ENCODE data around the gene SLC5A5.

SLC5A5 gene

DNA sequence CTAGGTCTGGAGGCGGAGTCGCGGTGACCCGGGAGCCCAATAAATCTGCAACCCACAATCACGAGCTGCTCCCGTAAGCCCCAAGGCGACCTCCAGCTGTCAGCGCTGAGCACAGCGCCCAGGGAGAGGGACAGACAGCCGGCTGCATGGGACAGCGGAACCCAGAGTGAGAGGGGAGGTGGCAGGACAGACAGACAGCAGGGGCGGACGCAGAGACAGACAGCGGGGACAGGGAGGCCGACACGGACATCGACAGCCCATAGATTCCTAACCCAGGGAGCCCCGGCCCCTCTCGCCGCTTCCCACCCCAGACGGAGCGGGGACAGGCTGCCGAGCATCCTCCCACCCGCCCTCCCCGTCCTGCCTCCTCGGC lies at the start of gene SLC5A5:
TSS of gene SLC5A5 (plus strand) at position 68 of the 373 bp plus-strand sequence. CDS start 375 bp downstream, outside the sequence.
- no peak for DNase-seq (ENCODE audit: low read depth in 2 of 2)

DNA sequence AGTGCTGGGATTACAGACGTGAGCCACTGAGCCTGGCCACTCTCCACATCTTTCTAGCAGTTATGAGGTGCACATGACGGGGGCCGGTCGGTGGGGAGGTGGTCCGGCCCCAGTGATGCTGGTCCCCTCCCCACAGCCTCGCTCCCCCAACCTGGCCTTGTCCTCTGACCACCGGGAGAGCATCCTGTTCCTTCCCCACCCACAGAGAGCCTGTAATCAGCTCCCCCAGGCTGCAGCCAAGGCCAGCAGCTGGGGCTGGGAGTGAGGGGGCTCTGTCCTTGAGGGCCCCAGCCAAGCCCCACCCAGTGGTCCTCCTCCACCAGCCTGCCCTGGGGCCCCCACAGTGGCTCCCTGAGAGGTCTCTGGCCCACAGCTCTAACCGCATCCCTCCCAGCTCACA lies 47.4 kb upstream of the SLC5A5 start:
- no peak for DNase-seq (ENCODE audit: low read depth in 2 of 2)

DNA sequence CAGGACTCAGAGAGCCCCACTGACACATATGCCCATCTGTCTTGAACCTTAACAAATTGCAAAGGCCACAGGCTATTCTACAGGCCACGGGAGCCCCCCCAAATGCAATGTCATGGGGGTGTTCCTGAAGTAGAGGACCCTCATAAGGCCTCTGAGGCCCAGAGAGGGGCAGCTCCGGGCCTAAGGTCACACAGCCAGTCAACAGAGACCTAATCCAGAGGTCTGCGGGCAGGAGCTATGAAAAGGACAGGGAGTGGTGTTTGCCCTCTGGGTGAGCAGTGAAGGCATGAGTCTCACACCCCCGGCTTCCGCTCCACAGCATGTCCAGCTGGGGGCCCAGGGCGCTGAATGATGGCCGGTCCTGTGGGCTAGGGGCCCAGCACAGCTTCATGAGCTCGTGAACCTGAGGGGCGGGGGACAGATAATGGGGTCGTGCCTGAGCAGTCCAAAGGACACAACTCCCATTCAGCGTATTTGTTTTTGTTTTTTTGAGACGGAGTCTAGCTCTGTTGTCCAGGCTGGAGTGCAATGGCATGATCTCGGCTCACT lies 45.2 kb upstream of the SLC5A5 start:
- no peak for DNase-seq (ENCODE audit: low read depth in 2 of 2)

DNA sequence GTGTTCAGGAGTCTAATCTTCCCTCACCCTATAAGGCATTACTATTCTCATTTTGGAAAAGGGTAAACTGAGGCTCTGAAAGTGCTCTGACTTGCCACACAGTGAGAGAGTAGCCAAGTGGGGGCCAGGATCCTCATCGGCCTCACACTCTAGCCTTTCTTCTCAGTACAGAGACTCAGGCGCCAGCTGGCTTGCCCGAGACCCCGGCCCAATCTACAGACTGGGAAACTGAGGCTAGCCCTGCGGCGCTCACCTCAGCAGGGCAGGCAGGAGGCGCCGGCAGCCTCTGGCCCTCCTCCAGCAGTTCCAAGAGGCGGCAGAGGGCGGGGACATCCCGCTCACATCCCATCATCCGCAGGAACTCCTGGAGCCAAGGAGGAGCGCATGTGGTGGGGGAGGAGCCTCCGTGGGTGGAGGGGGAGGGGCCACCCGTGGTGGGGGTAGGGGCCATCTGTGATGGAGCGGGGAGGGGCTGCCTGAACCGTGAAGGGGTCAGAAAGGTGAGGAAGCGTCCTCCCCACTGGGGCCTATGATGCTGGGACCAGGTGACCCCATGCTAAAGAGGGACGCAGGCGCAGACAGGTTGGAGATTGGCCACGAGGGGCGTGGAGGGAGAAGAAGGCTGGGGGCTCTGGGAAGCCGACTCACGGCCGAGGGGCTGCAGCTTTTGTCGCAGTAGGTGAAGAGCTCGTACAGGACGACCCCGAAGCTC lies 41.7 kb upstream of the SLC5A5 start:
- peak in 1 of 2 experiments; percentile 27 for DNase-seq (ENCODE audit: low read depth in 2 of 2)

DNA sequence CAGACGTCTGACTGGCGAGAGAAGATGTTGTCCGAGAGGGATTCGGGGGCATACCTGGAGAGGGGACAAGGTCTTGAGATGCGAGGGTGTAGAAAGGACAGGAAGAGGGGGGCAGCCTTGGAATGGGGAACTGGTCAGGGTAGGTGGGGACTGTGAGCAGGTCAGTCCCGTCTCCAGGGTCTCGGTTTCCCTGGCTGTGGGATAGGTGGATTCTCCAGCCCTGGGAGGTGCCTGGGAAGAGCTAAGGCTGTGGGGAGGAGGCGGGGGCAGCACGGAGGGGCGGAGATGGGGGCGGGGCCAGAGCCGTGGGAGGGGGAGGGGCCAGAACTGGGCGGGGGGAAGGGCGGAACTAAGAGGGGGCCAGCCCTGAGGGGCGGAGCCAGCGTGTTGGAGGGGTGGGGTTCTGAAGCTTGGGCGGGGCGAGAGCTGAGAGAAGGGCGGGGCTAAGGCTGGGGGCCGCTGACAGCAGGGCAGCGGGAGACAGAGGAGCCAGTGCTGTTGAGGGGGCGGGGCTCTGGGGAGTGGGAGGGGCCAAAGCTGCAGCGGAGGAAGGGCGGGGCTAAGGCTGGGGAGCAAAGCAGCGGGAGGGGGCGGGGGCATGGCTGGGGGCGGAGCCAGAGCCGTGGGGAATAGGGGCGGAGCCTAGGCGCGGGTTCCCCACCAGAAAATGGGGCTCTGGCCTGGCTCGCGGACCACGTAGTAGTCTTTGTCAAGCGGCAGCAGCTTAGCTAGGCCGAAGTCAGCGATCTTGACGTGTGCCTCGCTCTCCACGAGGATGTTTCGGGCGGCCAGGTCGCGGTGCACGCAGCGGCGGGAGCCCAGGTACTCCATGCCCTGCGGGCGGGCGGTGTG lies 41.0 kb upstream of the SLC5A5 start:
- peak; percentile 63 to 66 for DNase-seq (ENCODE audit: low read depth in 2 of 2)

DNA sequence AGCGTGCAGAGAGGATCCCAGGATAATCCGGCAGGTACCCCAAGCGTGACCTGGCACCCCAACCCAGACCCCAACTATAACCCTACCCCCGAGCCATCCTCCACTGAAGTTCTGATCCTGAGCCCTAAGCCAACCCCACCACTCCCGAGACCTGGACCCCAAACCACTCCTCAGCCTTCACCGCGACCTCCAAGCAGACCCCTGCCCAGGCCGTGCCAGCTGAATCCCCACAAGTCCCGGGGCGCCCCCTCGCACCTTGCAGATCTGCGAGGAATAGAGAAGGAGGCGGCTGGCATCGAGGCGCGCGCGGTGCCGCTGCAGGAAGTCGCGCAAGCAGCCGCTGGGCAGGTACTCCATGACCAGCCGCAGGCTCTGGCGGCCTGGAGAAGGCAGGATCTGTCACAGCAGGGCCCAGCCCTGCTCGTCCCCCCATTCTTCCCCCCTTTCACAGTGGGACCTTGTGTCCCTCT lies 40.3 kb upstream of the SLC5A5 start:
- no peak for DNase-seq (ENCODE audit: low read depth in 2 of 2)

DNA sequence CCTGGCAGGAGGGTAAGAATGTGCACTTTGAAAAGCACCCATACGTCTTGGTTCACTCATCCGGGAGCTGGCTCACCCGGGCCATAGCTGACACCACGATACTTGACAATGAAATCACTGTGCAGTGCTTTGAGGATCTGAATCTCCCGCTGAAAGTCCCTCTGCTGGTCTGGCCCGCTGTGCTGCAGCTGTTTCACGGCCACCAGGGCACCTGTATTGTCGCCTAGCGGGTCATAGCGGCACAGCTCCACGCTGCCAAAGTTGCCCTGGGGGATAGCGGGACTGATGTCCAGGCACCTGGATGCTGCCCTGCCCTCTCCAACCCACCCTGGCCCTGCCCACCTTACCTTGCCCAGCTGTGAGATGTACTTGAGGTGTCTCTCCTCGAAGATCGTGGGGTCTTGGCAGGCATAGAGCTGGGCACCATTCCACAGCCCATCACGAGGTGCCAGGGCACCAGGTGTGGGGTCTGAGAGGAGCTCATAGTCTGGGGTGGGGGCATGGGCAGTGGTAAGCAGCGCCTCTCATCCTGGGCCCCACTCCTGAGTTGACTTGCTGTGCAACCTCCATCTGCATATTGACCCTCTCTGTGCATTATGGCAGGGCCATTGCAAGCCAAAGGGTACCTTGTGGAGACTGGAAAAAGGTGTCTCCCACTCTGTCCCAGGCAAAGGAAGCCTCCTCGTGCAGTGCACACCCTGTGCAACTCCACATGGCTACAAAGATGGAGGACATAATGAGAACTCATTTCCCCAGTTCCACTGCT lies 39.1 kb upstream of the SLC5A5 start:
- no peak for DNase-seq (ENCODE audit: low read depth in 2 of 2)

DNA sequence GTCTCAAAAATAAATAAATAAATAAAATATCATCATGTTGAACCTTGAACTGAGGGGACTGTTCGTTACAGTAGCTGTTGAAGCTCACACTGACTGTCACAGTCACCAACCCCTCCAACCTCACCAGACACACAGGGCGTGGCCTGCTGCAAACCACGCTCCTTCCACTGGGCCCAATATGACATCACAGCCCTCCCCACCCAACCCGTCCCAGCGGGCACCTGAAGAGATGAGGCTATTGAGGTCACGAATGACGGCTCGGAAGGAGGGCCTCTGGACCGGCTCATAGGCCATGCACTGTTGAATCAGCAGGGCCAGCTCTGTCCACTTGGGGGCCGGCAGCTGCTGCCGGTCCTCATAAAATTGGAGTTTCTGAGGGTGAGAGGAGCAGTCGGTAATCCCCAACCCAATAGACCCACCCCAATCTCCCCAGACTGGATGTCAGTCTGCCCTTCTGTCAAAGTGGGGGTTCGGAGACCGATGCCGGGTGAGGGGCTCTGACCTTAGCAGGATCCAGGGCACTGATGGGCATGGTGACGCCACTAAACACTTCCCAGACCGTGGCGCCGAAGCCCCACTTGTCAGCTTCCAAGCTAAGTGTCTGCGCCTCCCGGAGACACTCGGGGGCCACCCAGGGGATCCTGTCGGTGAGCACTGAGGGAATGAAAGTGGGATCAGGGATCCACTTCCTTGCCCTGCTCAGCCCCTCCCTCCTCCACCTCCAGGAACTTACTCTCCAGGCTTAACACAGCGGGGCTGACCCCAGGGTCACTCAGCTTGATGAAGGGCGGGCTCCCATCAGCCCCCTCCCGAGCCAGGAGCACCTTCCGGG lies 37.2 kb upstream of the SLC5A5 start:
- no peak for DNase-seq (ENCODE audit: low read depth in 2 of 2)

DNA sequence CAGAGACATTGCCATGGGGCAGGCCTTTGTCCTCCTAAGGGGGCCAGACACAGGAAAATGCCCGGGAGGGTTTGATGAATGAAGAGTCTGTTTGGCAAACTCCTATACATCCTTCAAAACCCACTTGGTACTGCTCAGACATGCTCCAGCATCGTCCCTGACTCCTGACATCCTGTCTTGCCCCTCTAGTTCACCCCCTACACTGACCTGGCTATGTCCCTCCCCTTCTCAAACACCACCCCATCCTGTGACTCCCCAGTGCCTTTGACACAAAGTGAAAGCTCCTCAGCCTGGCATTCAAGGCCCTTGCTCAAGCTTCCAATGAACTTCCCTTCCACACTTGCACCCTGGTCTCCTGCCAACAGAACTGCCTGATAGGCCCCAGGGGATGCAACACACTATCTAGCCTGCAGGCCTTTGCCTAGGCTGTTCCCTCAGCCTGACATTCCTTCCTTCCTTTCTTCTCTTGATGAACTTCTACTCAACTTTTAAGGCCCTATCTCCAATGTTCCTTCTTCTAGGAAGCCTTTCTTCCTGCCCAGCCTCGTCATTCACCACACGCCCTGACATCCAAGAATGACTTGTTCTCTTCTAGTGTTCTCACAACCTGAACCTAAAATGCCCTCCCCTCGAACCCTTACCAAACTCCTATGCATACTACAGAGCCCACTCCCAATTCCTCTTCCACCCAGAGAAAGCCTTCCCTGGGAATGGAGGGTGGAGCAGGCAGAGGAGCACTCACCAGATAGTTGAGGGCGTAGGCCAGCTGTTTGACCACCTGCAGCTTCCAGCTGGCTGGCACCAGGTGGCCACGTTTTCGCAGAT lies 36.4 kb upstream of the SLC5A5 start:
- no peak for DNase-seq (ENCODE audit: low read depth in 2 of 2)

DNA sequence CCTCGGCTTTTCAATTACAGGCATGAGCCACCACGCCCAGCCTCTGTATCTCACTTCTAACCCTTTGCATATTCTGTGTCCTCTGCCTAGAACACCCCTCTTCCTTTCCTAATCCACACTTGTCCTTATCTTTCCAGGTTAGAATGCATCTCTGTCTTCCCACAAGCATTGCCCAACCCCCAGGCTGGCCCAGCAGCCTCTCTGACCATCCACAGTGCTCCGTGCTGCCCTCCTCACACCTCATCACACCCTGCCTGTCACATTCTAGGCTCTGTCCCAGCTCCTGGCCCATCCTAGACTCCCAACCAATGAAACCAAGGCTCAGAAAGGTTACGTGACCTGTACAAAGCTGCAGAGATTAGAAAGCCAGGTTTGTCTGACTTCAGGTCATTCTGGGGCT lies 35.2 kb upstream of the SLC5A5 start:
- no peak for DNase-seq (ENCODE audit: low read depth in 2 of 2)

DNA sequence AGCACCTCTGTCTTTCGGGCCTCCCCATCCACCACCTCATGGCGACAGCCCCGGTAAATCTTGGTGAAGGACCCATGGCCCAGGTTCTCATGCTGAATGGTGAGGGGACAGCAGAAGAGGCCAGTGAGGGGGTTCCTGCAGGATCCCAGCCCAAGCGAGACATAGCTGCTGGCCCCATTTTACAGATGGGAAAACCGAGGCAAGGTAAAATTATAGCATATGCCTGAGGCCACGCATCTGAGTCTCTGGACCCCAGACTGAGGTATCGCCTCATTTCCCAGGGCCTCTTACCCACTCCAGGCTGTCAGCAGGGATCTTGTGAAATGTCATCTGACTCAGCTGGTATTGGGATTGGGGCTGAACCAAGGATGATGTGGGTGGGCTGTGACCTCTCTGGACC lies 33.8 kb upstream of the SLC5A5 start:
- no peak for DNase-seq (ENCODE audit: low read depth in 2 of 2)

DNA sequence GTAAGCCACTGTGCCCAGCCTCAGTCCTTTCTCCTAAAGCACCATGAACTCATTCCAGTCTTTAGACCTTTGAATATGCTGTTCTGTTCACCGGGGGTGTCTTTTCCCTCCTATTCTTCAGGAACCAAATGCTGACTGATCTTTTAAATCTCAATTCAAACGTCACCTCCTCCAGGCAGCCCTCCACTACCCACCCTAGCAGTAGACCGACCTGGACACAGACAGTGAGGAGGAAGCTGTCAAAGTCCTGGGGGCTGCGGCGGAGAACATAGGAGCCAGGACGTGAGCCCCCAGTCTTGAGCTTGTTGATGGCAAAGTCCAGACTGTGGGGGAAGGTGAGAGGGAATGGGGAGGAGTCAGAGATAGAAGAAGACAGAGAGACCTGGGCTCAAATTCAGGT lies 31.7 kb upstream of the SLC5A5 start:
- no peak for DNase-seq (ENCODE audit: low read depth in 2 of 2)

DNA sequence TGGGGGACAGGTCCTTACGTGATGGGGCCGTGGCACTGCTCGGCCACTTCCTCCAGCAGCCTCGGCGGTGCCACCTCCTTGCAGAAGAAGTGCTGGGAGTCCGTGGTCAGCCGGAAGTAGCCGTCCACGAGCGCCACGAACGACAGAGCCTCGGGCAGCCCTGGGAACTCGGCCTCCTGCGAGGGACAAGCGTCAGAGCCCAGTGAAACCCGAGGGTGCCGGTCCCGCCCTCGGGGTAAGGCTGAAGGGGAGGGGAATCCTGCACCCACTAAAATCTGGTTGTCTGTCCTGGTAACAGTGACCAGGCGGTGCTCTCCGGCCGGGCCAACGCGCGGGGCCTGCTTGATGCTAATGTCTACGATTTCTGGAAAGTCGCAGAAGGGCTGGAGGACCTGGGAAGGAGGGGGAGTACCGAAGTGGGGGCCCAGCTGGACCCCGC lies 30.4 kb upstream of the SLC5A5 start:
- no peak for DNase-seq (ENCODE audit: low read depth in 2 of 2)

DNA sequence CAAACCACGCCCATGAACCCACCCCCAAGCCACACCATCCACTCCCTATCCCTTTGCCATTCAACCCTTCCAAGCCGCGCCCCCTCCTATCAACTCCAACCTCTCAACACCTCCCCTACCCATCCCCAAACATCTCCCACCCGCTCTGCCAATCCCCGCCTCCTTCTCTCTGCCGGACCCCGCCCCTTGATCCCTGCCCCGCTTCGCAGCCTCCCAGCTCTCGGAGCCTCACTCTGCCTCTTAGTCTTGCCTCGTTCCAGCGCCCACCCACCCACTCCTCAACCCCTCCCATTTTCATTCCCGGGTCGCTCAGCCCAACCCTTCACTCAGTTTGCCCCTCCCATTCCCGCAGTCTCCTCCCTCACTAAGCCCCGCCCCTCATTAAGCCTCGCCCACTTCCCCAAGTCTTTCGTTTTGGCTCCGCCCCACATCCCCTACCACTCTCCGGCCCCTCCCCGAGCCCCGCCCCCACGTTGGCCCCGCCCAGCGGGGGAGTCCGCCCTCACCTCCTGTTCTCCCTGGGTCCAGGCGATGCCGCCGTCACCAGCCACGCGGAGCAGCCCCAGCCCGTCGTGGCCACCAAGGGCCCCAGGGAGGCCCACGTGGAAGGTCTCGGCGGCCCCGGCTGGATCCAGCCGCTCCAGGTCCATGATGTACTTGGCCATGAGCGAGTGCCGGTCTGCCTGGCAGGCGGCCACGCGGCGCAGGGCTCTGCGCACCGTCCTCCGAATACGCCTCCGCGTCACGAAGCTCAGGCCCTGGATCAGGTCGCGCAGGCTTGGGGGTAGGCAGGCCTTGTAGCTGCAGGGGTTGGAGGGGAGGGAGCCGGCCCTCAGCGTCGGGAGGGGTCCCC lies 29.7 kb upstream of the SLC5A5 start:
- peak; percentile 67 to 68 for DNase-seq (ENCODE audit: low read depth in 2 of 2)

DNA sequence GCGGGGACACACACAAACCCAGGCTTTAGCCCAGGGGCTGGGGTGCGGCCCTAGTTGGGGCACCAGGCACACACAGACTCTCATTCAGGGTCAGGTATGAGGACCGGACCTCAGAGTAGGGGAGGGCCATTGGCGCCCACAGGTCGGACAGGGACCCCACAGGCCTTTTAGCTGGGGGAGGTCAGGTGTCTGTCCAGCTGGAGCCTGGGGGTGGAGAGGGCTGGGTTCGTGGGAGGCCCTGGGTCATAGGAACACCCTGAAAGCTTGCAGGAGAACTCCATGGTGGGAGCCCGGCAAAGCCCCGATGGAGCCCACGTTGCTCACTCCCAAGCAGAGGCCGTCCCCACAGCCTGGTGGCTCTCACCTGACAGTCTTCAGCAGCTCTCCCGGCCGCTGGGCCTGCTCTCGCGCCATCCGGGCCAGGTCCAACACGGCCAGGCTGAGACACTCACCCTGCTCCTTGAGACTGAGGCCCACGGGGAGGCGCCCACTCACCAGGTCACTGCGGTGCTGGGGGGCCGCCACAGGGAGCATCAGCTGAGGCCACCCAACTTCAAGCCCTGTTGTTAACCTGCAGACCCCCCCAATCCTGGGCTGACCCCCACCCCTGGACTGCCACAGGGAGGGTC lies 29.0 kb upstream of the SLC5A5 start:
- DNase-seq (ENCODE audit: low read depth in 2 of 2), result no peak

DNA sequence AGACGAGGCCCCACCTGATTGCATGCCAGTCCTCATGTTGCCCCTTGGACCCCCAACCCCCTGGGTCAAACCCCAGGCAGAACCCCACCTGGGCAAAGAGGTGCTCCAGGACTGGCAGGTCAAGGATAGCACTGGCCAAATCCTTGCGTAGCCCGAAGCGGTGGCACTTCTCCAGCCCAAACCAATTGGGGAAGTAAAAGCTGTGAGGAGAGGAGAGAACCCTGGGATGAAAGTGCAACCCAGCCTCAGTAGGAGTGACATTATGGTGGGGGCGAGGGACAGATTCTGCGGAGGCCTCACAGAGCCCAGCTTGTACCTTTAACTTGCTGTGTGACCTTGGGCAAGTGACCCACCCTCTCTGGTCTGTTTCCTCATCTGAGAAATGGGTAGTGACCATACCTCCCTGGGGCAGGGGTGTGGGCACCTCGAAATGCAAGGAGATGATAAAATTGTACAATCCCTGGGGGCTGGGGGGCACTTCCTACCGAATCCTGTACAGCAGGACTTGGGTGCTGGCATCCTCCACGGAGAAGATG lies 28.4 kb upstream of the SLC5A5 start:
- no peak for DNase-seq (ENCODE audit: low read depth in 2 of 2)

DNA sequence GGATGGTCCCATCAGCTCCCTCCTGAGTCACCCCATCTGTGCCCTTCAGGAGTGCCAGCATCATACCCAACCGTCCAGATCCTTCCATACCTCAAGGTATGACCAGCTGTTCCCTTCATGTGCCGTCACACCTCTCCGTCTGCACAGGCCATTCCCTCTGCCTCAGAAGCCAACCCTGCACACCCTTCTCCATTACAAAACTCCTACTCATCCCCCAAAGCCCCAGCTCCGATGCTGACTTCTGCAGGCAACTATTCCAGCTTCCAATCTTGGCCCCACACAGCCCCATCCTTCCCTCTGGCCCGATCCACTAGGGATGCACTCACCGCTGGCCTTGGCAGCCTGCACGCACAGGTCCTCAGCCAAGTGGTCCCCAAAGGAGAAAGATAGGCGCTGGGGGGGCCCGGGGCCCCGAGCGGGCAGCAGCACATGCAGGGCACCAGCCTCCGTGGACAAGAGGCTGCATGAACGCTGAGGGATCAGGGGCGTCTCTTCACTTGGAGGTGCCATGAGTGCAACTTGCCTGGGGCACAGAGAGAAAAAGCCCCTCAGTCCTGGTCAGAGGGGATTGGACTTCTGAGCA lies 27.7 kb upstream of the SLC5A5 start:
- DNase-seq (ENCODE audit: low read depth in 2 of 2), result no peak

DNA sequence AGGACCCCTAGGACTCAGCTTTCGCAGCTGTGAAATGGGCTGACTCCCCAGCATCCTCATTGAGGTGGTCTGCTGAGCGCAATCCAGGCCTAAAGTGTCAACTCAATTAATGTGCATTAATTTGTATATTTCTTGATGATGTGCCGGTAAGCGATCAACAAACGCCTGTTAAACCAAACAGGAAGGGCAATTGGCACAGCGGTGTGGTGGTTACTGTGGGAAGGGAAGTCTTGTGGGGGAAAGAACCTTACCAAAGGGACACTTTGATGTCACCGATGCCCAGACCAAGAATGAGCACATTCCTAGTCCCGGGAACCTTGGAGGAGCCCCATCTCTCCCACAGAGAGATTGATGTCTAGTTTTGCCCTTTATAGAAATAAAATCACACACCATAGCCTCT lies 25.6 kb upstream of the SLC5A5 start:
- no peak for DNase-seq (ENCODE audit: low read depth in 2 of 2)

All from fibroblast of skin of left quadriceps (primary cell).